Uterus (tissue), 4 donors: Measurements from ENCODE around the gene CDC27. TPM values are rescaled to one million over a fixed set of nuclear protein-coding genes. Genes with fewer than 3 reads are reported as not detected.
"Not testable (repeated sequence)": the region's sequence is repeated elsewhere in the genome, so short reads cannot be mapped to it uniquely, and the experiment has no call there.

Experiments
- DNase-seq, 2 donors: peaks; one replicate each; pipeline ENCODE4 v3.0.0-alpha.2; 2019 to 2020
- H3K27ac ChIP-seq, 2 donors: fragments of 200-600 bp; sonication (generic); 1 replicate in 1 of 2; 2 replicates in 1 of 2; pipeline ENCODE4 v1.5.1; 2016 to 2018
- H3K27me3 ChIP-seq, 2 donors: fragments of 200-600 bp; sonication (generic); one replicate each; pipeline ENCODE4 v1.5.1; 2018 to 2019; ENCODE audit warnings: control low read depth in 1 of 2
- H3K36me3 ChIP-seq, 2 donors: fragments of 200-600 bp; sonication (generic); one replicate each; pipeline ENCODE4 v1.5.1; 2019; ENCODE audit warnings: control low read depth in 1 of 2
- H3K4me1 ChIP-seq, 2 donors: fragments of 200-600 bp; sonication (generic); one replicate each; pipeline ENCODE4 v1.5.1; 2018 to 2019; ENCODE audit warnings: control low read depth in 1 of 2
- H3K4me3 ChIP-seq, 2 donors: fragments of 200-600 bp; sonication (generic); 1 replicate in 1 of 2; 2 replicates in 1 of 2; pipeline ENCODE4 v1.5.1; 2018 to 2019; ENCODE audit warnings: mild to moderate bottlenecking in 1 of 2
- H3K9me3 ChIP-seq, 2 donors: fragments of 200-600 bp; sonication (generic); one replicate each; pipeline ENCODE4 v1.5.1; 2019; ENCODE audit warnings: control low read depth in 1 of 2
- POLR2A ChIP-seq, 2 donors: fragments of 450-650 bp; IDR thresholded peaks; one replicate each; pipeline ENCODE4 v1.6.1; 2016; ENCODE audit warnings: antibody characterized with exemption in 2 of 2, mild to moderate bottlenecking in 1 of 2, moderate library complexity in 1 of 2
- intact Hi-C: fragments of 100-400 bp; cut with DNase I; formaldehyde crosslinking; loops from one replicate; pipeline ENCODE4 v1.15.1; 2023; ENCODE audit warnings: low total_unique reads
- total RNA-seq, 4 donors: library from RNA; depleted of rRNA in 3 of 4; stranded (reverse); fragments of >200 nt in 3 of 4; gene quantifications; one replicate each; pipeline versions ENCODE4 v1.1.0 to v1.2.4, GENCODE V29; 2014 to 2023
- TF ChIP-seq, protein P1 (sequence below), 4 experiments: fragments of 200-600 bp in 2 of 4; fragments of 450-650 bp in 2 of 4; sonication (generic) in 2 of 4; IDR thresholded peaks; one replicate each; pipeline ENCODE4 v1.5.1; 2016 to 2019; ENCODE audit warnings: antibody characterized with exemption in 4 of 4, mild to moderate bottlenecking in 2 of 4, moderate library complexity in 1 of 4
- donor health status: DM: yes; HTN: yes; CAD: no.

CDC27 gene
- total RNA-seq, 4 donors from 2014 or later, result 87.1 to 129 (median 108) TPM

DNA sequence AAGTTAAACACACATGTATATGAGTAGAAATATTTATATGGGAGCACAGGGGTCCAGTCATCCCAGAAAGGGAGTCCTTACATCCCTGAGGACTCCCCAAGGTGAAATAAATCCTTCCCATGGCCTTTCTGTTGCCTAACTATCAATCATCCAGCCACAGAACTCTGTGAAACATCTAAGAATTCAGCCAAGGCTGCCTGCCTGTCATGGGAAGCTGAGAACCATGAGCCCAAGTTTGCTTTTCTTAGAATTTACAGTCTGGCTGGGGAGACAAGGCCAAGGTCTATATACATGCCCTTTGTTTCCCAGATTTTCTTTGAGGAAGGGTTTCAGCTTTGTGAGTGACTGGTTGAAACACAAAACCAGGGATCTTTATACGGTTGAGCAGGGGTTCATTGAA, 35.9 kb upstream of the CDC27 start:
- peak overlapping the region; percentile 86 to 94 for H3K27ac ChIP-seq
- H3K4me3 ChIP-seq, result no peak overlapping the region
- no peaks in the 10 kb centered on the region for H3K9me3 ChIP-seq
- no peak for DNase-seq
- peaks cover 0 to 15% of the 10 kb centered on the region in 2 donors for H3K4me1 ChIP-seq
- no peaks in the 10 kb centered on the region for H3K36me3 ChIP-seq
- TF ChIP-seq POLR2A (IDR thresholded peaks at IDR 0.05), result no peak
- TF ChIP-seq, protein P1, sequence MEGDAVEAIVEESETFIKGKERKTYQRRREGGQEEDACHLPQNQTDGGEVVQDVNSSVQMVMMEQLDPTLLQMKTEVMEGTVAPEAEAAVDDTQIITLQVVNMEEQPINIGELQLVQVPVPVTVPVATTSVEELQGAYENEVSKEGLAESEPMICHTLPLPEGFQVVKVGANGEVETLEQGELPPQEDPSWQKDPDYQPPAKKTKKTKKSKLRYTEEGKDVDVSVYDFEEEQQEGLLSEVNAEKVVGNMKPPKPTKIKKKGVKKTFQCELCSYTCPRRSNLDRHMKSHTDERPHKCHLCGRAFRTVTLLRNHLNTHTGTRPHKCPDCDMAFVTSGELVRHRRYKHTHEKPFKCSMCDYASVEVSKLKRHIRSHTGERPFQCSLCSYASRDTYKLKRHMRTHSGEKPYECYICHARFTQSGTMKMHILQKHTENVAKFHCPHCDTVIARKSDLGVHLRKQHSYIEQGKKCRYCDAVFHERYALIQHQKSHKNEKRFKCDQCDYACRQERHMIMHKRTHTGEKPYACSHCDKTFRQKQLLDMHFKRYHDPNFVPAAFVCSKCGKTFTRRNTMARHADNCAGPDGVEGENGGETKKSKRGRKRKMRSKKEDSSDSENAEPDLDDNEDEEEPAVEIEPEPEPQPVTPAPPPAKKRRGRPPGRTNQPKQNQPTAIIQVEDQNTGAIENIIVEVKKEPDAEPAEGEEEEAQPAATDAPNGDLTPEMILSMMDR (IDR thresholded peaks at IDR 0.05), result no peak
- H3K27me3 ChIP-seq, result no peaks in the 10 kb centered on the region
- intact Hi-C loops, result loop anchor here (5.0 kb wide), 1 partner anchor 92 kb away; no protein-coding TSS in a partner anchor

DNA sequence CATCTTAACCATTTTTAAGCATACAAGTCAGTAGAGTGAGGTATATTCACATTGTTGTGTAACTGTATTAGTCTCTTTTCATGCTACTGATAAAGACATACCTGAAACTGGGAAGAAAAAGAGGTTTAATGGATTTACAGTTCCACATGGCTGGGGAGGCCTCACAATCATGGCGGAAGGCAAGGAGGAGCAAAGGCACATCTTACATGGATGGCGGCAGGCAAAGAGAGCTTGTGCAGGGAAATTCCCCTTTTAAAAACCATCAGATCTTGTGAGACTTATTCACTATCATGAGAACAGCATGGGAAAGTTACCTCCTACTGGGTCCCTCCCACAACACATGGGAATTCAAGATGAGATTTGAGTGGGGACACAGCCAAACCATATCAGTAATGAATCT, 35.0 kb upstream of the CDC27 start:
- intact Hi-C loops, H3K9me3 ChIP-seq, H3K36me3 ChIP-seq, DNase-seq, H3K27me3 ChIP-seq, H3K4me3 ChIP-seq: not testable (repeated sequence)
- Histone ChIP-seq H3K27ac (peak overlapping the region; percentile 86 to 94), H3K4me1 (peaks cover 0 to 15% of the 10 kb centered on the region in 2 donors)

DNA sequence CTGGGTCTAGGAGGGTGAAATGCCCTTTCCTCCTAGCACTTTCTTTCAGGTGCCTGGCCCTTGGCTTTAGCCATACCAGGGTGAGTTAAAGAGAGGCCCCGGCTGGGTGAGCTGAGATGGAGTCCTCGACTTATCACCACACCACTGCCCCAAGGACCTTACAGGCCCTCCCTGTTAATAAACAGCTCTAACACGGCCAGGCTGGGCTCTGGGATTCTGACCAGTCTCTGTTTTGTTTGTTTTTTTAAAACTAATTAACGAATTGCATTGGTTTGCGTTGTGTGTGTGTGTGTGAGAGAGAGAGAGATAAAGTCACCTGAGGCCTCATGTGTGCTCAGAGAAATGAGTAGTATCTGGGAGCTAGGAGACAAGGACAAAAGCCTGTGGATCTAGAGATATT, 34.4 kb upstream of the CDC27 start:
- H3K4me1 ChIP-seq, result peaks cover 0 to 15% of the 10 kb centered on the region in 2 donors
- TF ChIP-seq POLR2A (IDR thresholded peaks at IDR 0.05), result no peak
- TF ChIP-seq, protein P1 (IDR thresholded peaks at IDR 0.05), result no peak
- H3K36me3 ChIP-seq, result no peaks in the 10 kb centered on the region
- intact Hi-C loops, result no loop called here
- H3K9me3 ChIP-seq, result no peaks in the 10 kb centered on the region
- no peaks in the 10 kb centered on the region for H3K27me3 ChIP-seq
- no peak overlapping the region for H3K4me3 ChIP-seq
- no peak for DNase-seq
- H3K27ac ChIP-seq, result peak overlapping the region; percentile 86 to 94

DNA sequence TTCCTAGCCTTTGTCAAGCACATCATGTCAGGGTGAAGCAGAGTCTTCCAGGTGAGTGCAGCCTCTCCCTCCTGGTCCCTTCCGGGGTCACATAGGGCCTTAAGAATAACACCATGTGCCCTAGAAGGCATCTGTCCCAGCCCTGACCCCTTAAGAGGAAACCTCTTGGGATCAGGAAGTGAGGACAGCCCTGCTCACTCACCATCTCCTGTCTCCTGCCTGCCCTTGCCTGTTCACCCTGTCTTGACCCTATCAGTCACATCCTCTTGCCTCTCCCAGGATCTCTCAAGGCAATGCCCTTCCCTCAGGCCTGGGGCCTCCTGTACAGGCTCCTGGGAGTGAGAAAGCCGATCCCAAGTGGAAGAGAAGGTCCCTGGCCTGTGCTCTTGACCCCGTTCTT, 33.9 kb upstream of the CDC27 start:
- Histone ChIP-seq H3K27ac (peak overlapping the region; percentile 86 to 94), H3K36me3 (no peaks in the 10 kb centered on the region), H3K4me3 (no peak overlapping the region), H3K4me1 (peaks cover 0 to 15% of the 10 kb centered on the region in 2 donors), H3K27me3 (no peaks in the 10 kb centered on the region), H3K9me3 (no peaks in the 10 kb centered on the region)
- intact Hi-C loops, result no loop called here
- TF ChIP-seq, protein P1 (IDR thresholded peaks at IDR 0.05), result no peak
- no peak for TF ChIP-seq POLR2A (IDR thresholded peaks at IDR 0.05)
- no peak for DNase-seq

DNA sequence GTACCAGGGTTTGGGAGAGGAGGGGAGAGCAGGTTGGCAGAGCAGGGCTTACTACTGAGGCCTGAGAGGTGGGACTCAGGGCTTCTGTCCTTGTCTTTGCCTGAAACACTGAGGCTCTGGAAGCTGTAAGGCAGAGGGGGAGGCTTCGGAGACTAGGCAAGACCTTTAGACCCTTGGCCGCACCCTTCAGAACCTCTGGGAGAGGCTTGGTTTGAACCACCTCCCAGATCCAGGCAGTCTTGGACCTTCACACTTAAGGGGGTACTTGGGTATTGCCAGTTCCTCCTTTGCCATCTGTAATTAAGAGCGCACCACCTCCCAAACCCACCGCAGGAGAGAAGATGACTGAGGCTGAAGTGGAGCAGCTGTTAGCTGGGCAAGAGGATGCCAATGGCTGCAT, 33.0 kb upstream of the CDC27 start:
- H3K36me3 ChIP-seq, result no peaks in the 10 kb centered on the region
- peaks cover 0 to 15% of the 10 kb centered on the region in 2 donors for H3K4me1 ChIP-seq
- H3K4me3 ChIP-seq, result no peak overlapping the region
- no peaks in the 10 kb centered on the region for H3K27me3 ChIP-seq
- no peak for DNase-seq
- no peak overlapping the region for H3K27ac ChIP-seq
- TF ChIP-seq, protein P1 (IDR thresholded peaks at IDR 0.05), result no peak
- no peak for TF ChIP-seq POLR2A (IDR thresholded peaks at IDR 0.05)
- H3K9me3 ChIP-seq, result no peaks in the 10 kb centered on the region
- intact Hi-C loops, result no loop called here

DNA sequence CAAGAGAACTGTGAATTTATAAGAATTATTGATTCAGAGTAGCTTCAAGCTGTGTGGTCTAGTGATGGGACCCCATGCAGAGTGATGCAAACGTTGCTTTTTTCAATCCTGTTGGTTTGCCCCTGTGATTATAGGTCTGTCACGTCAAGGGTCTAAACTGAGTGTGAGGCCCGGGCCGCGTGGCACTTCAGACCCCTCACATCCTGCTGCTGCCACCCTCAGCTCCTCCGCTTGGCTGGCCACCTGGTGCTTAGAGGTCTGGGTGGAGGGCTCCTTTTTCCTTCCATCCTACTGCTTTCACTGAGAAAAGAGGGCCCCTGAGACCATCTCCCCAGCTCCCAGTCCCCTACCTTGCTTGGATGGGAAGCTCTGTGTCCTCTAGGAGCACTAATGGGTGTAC, 32.1 kb upstream of the CDC27 start:
- Histone ChIP-seq H3K27ac (no peak overlapping the region), H3K4me3 (no peak overlapping the region), H3K36me3 (no peaks in the 10 kb centered on the region), H3K9me3 (no peaks in the 10 kb centered on the region), H3K4me1 (peaks cover 0 to 10% of the 10 kb centered on the region in 2 donors), H3K27me3 (no peaks in the 10 kb centered on the region)
- intact Hi-C loops, result no loop called here
- no peak for DNase-seq
- TF ChIP-seq, protein P1 (IDR thresholded peaks at IDR 0.05), result no peak
- TF ChIP-seq POLR2A (IDR thresholded peaks at IDR 0.05), result no peak
